ENCODE measurements around the gene APOF.
"Not testable (repeated sequence)": the region's sequence is repeated elsewhere in the genome, so short reads cannot be mapped to it uniquely, and the experiment has no call there.

Gene APOF

DNA sequence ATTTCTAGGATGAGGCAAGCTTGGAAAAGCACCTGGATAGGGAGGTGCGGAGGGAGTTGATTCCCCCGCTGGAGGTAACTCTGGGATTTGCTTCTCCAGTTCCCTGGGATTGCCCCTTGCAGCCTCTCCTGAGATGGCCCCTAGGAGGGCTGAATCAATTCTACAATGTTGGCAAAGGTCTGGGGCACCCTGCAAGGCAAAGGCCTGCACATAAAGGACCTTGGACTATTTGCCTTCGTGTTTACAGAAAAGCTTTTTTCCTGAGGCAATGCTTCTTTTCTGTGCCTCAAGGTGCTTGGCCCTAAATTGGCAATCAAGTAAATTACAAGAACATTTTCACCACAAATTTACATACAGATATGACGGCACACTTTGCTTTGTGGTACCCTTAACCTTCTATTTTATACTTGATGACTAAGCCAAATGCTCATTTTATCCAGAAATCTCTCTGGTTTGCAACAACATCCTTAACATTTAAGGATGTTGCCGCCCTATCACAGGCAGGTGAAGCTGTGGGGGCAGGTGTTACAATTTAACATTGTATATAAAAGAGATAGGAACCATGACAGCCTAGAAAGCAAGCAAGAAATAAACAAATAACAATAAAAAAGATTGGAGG is 46.3 kb upstream of the APOF start:
- Histone ChIP-seq H3K4me3 (replicated peaks; ENCODE audit: insufficient read depth, low read length) (no peak overlapping the region), H3K27me3 (ENCODE audit: insufficient read depth, poor library complexity, severe bottlenecking) (no peaks in the 10 kb centered on the region), H3K27ac (replicated peaks) (no peak overlapping the region)
- DNase-seq (ENCODE audit: low read depth in 1 of 2, low spot score in 1 of 2) = no peak
- no peak for TF ChIP-seq GABPA (IDR thresholded peaks at IDR 0.05; ENCODE audit: low read depth)
- TF ChIP-seq, protein P1, sequence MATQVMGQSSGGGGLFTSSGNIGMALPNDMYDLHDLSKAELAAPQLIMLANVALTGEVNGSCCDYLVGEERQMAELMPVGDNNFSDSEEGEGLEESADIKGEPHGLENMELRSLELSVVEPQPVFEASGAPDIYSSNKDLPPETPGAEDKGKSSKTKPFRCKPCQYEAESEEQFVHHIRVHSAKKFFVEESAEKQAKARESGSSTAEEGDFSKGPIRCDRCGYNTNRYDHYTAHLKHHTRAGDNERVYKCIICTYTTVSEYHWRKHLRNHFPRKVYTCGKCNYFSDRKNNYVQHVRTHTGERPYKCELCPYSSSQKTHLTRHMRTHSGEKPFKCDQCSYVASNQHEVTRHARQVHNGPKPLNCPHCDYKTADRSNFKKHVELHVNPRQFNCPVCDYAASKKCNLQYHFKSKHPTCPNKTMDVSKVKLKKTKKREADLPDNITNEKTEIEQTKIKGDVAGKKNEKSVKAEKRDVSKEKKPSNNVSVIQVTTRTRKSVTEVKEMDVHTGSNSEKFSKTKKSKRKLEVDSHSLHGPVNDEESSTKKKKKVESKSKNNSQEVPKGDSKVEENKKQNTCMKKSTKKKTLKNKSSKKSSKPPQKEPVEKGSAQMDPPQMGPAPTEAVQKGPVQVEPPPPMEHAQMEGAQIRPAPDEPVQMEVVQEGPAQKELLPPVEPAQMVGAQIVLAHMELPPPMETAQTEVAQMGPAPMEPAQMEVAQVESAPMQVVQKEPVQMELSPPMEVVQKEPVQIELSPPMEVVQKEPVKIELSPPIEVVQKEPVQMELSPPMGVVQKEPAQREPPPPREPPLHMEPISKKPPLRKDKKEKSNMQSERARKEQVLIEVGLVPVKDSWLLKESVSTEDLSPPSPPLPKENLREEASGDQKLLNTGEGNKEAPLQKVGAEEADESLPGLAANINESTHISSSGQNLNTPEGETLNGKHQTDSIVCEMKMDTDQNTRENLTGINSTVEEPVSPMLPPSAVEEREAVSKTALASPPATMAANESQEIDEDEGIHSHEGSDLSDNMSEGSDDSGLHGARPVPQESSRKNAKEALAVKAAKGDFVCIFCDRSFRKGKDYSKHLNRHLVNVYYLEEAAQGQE (IDR thresholded peaks at IDR 0.05; ENCODE audit: insufficient replicate concordance, low read depth) = no peak
- no peak for TF ChIP-seq POLR2AphosphoS5 (IDR thresholded peaks at IDR 0.05; ENCODE audit: low read depth)
- TF ChIP-seq CTCF (IDR thresholded peaks at IDR 0.05; ENCODE audit: insufficient read depth, low read length) = no peak
- TF ChIP-seq SPI1 (IDR thresholded peaks at IDR 0.05; ENCODE audit: borderline replicate concordance, low read depth) = no peak

DNA sequence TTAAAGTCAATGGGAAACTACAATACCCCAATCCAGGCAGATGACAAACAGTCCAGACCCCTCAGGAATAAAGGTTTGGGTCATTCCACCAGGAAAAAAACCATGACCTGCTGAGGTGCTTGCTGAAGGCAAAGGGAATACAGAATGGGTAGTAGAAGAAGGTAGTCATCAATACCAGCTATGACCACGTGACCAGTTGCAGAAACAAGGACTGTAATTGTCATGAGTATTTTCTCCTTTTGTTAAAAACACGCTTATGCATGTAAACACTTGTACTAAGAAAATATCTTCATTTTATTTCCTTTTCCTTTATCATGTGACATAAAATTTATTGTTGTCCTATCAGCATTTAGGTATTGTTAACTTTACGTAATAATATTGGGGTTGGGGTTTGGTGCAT is 41.6 kb upstream of the APOF start:
- not testable (repeated sequence) for H3K4me3 ChIP-seq (replicated peaks; ENCODE audit: insufficient read depth, low read length); H3K27ac ChIP-seq (replicated peaks); DNase-seq (ENCODE audit: low read depth in 1 of 2, low spot score in 1 of 2); H3K27me3 ChIP-seq (ENCODE audit: insufficient read depth, poor library complexity, severe bottlenecking)

DNA sequence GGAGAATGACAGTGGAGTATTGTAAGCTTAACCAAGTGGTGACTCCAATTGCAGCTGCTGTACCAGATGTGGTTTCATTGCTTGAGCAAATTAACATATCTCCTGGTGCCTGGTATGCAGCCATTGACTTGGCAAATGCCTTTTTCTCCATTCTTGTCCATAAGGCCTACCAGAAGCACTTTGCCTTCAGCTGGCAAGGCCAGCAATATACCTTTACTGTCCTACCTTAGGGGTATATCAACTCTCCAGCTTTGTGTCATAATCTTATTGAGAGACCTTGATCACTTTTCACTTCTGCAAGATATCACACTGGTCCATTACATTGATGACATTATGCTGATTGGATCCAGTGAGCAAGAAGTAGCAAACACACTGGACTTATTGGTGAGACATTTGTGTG is 39.0 kb upstream of the APOF start:
- not testable (repeated sequence) for H3K27me3 ChIP-seq (ENCODE audit: insufficient read depth, poor library complexity, severe bottlenecking); H3K27ac ChIP-seq (replicated peaks); DNase-seq (ENCODE audit: low read depth in 1 of 2, low spot score in 1 of 2); H3K4me3 ChIP-seq (replicated peaks; ENCODE audit: insufficient read depth, low read length)

GRCh38 chr12:56401125-56401524 is 38.5 kb upstream of the APOF start:
- not testable (repeated sequence) for H3K27me3 ChIP-seq (ENCODE audit: insufficient read depth, poor library complexity, severe bottlenecking); DNase-seq (ENCODE audit: low read depth in 1 of 2, low spot score in 1 of 2); H3K4me3 ChIP-seq (replicated peaks; ENCODE audit: insufficient read depth, low read length); H3K27ac ChIP-seq (replicated peaks)

- not testable (repeated sequence) for DNase-seq (ENCODE audit: low read depth in 1 of 2, low spot score in 1 of 2); H3K27me3 ChIP-seq (ENCODE audit: insufficient read depth, poor library complexity, severe bottlenecking); H3K27ac ChIP-seq (replicated peaks); H3K4me3 ChIP-seq (replicated peaks; ENCODE audit: insufficient read depth, low read length)
Observed at GRCh38 chr12:56399466-56399865, 36.8 kb upstream of the APOF start.

DNA sequence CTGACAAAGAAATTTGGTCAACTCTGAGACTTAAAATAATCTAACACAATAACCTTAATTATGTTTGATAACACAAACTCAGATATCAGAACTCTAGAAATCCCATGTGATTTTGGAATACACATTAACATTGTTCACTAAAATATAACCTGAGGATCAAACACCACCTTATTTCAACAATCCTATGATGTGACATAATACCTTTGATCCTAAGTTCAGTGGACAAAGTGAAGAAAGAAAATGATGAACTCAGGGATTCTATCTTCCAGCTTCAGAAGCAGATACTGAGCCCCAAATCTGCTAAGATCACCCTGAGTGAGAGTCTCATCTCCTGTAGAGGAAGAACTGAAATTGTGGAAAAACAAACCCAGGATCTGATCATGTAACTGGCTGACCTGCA is 35.7 kb upstream of the APOF start:
- H3K27ac ChIP-seq (replicated peaks) = no peak overlapping the region
- H3K27me3 ChIP-seq (ENCODE audit: insufficient read depth, poor library complexity, severe bottlenecking) = no peaks in the 10 kb centered on the region
- TF ChIP-seq, protein P1 (IDR thresholded peaks at IDR 0.05; ENCODE audit: insufficient replicate concordance, low read depth) = no peak
- TF ChIP-seq GABPA (IDR thresholded peaks at IDR 0.05; ENCODE audit: low read depth) = no peak
- no peak for TF ChIP-seq SPI1 (IDR thresholded peaks at IDR 0.05; ENCODE audit: borderline replicate concordance, low read depth)
- TF ChIP-seq POLR2AphosphoS5 (IDR thresholded peaks at IDR 0.05; ENCODE audit: low read depth) = no peak
- no peak for TF ChIP-seq CTCF (IDR thresholded peaks at IDR 0.05; ENCODE audit: insufficient read depth, low read length)
- H3K4me3 ChIP-seq (replicated peaks; ENCODE audit: insufficient read depth, low read length) = no peak overlapping the region
- no peak for DNase-seq (ENCODE audit: low read depth in 1 of 2, low spot score in 1 of 2)

Measured in HL-60 (cell line).